BLaER1 (cell line): ENCODE results near the gene SGCA.
A peak's percentile ranks its signal among the peaks of the same experiment; 100 is the strongest.

Source experiments
- H3K27ac ChIP-seq: shearing (Covaris generic); formaldehyde crosslinking; 2 replicates; pipeline ENCODE4 v1.8.1; 2022
- H3K27me3 ChIP-seq: shearing (Covaris generic); formaldehyde crosslinking; 2 replicates; pipeline ENCODE4 v1.8.1; 2022
- H3K36me3 ChIP-seq: shearing (Covaris generic); formaldehyde crosslinking; 2 replicates; pipeline ENCODE4 v1.8.1; 2022
- H3K4me1 ChIP-seq: shearing (Covaris generic); formaldehyde crosslinking; 2 replicates; pipeline ENCODE4 v1.8.1; 2022
- H3K4me2 ChIP-seq: shearing (Covaris generic); formaldehyde crosslinking; 2 replicates; pipeline ENCODE4 v1.8.1; 2022
- H3K4me3 ChIP-seq: shearing (Covaris generic); formaldehyde crosslinking; 2 replicates; pipeline ENCODE4 v1.8.1; 2022
- H3K9ac ChIP-seq: shearing (Covaris generic); formaldehyde crosslinking; 2 replicates; pipeline ENCODE4 v1.8.1; 2022
- H3K9me3 ChIP-seq: shearing (Covaris generic); formaldehyde crosslinking; 2 replicates; pipeline ENCODE4 v1.8.1; 2022
- H4K20me1 ChIP-seq: shearing (Covaris generic); formaldehyde crosslinking; 2 replicates; pipeline ENCODE4 v1.8.1; 2022
- Cebpa-rat ChIP-seq: shearing (Covaris generic); IDR thresholded peaks from 2 replicates; pipeline ENCODE4 v1.8.1; 2022

The SGCA gene

GRCh38 chr17:50187751-50188530 lies 22.1 kb downstream of the SGCA start:
- H3K9me3 ChIP-seq, result no peaks in the 10 kb centered on the region
- H3K36me3 ChIP-seq, result no peaks in the 10 kb centered on the region; the same call in 1 of the 2 replicates
- TF ChIP-seq Cebpa-rat, result no peak
- H3K27me3 ChIP-seq, result no peaks in the 10 kb centered on the region
- H4K20me1 ChIP-seq, result no peaks in the 10 kb centered on the region
- no peak overlapping the region for H3K9ac ChIP-seq
- H3K4me3 ChIP-seq, result no peak overlapping the region
- no peak overlapping the region for H3K4me2 ChIP-seq
- no peak overlapping the region for H3K27ac ChIP-seq
- H3K4me1 ChIP-seq, result peaks cover 51% of the 10 kb centered on the region

- Histone ChIP-seq H4K20me1 (no peaks in the 10 kb centered on the region), H3K27me3 (no peaks in the 10 kb centered on the region), H3K27ac (no peak overlapping the region), H3K4me2 (no peak overlapping the region), H3K9me3 (no peaks in the 10 kb centered on the region), H3K9ac (no peak overlapping the region), H3K36me3 (no peaks in the 10 kb centered on the region; the same call in 1 of the 2 replicates), H3K4me1 (peaks cover 51% of the 10 kb centered on the region), H3K4me3 (no peak overlapping the region)
- no peak for TF ChIP-seq Cebpa-rat
Observed at GRCh38 chr17:50188531-50188920, 22.7 kb downstream of the SGCA start.

GRCh38 chr17:50188921-50189549 lies 23.2 kb downstream of the SGCA start:
- no peak for TF ChIP-seq Cebpa-rat
- Histone ChIP-seq H3K27me3 (no peaks in the 10 kb centered on the region), H3K9ac (no peak overlapping the region), H3K4me2 (no peak overlapping the region), H3K4me1 (peaks cover 50% of the 10 kb centered on the region), H4K20me1 (no peaks in the 10 kb centered on the region), H3K36me3 (no peaks in the 10 kb centered on the region; the same call in 1 of the 2 replicates), H3K9me3 (no peaks in the 10 kb centered on the region), H3K4me3 (no peak overlapping the region), H3K27ac (no peak overlapping the region)

DNA sequence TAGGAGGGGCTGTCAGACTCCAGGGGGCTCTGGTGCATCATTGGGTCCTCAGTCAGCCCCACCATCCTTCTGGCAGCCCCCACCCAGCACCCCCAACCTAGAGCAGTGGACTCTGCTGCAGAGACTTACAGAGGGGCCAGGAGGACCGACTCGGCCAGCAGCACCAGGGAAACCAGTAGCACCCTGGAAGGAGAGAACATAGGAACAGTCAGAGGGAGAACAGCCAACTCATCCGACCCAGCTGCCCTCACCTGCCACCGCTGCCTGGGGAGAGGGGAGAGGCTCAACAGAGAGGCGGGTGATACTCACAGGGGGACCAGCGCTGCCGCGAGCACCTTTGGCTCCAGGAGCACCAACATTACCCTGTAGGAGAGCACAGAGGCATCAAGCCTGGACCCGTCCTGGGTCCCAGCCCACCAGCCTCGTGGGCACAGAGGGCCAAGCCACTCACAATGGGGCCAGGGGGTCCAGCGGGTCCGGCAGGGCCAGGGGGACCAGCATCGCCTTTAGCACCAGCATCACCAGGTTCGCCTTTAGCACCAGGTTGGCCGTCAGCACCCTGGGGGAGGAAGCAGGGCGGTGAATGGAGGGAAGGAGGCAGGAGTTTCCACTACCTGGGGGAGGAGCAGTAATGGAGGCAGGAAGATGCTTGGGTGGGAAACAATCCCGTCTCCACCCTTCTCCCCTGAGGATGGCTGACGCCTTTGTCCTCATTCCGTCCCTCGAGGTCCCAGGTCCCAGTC lies 23.9 kb downstream of the SGCA start:
- H3K36me3 ChIP-seq, result no peaks in the 10 kb centered on the region; the same call in 1 of the 2 replicates
- H3K4me2 ChIP-seq, result no peak overlapping the region
- no peak for TF ChIP-seq Cebpa-rat
- no peaks in the 10 kb centered on the region for H4K20me1 ChIP-seq
- peaks cover 44% of the 10 kb centered on the region for H3K4me1 ChIP-seq
- no peaks in the 10 kb centered on the region for H3K9me3 ChIP-seq
- H3K9ac ChIP-seq, result no peak overlapping the region
- H3K4me3 ChIP-seq, result no peak overlapping the region
- no peak overlapping the region for H3K27ac ChIP-seq
- no peaks in the 10 kb centered on the region for H3K27me3 ChIP-seq

GRCh38 chr17:50190293-50190602 lies 24.4 kb downstream of the SGCA start:
- no peaks in the 10 kb centered on the region for H3K27me3 ChIP-seq
- no peaks in the 10 kb centered on the region for H3K9me3 ChIP-seq
- no peak overlapping the region for H3K4me3 ChIP-seq
- no peak overlapping the region for H3K27ac ChIP-seq
- no peak overlapping the region for H3K9ac ChIP-seq
- H3K4me2 ChIP-seq, result no peak overlapping the region
- no peaks in the 10 kb centered on the region for H4K20me1 ChIP-seq
- no peak for TF ChIP-seq Cebpa-rat
- no peaks in the 10 kb centered on the region; the same call in 1 of the 2 replicates for H3K36me3 ChIP-seq
- H3K4me1 ChIP-seq, result peaks cover 44% of the 10 kb centered on the region

DNA sequence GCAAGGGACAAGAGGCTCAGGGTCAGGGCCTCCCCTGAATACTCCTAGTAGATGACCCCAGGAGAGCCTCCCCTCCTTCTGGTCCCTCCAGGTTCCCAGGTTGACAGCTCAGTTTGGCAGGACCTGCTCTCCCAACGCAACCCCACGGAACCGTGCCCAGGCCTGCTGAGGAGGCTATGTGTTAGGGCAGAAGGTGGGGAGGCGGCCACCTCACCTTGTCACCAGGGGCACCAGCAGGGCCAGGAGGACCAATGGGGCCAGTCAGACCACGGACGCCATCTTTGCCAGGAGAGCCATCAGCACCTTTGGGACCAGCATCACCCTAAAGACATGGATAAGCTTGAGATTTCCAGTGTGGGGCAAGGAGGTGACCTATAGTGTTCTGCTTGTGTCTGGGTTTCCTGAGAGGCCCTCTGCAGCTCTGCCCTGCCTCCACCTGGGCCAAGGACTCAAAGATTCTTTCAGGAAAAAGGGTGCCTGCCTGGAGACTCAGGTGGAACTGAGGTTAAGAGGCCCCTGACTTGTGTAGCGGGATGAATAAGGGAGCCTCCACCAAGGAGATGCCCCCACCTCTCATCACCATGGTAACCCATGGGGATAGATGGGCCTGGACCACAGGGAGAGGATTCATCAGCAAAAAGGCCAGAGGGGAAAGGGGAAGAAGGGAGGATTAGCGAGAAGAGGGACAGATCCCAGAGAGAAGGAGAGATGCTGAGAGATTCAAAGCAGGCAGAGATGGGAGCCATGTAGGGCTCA lies 25.0 kb downstream of the SGCA start:
- Histone ChIP-seq H3K9me3 (no peaks in the 10 kb centered on the region), H3K4me2 (no peak overlapping the region), H3K27ac (no peak overlapping the region), H3K36me3 (no peaks in the 10 kb centered on the region; the same call in 1 of the 2 replicates), H4K20me1 (no peaks in the 10 kb centered on the region), H3K9ac (no peak overlapping the region), H3K27me3 (no peaks in the 10 kb centered on the region), H3K4me1 (peaks cover 44% of the 10 kb centered on the region), H3K4me3 (no peak overlapping the region)
- no peak for TF ChIP-seq Cebpa-rat

- H3K4me2 ChIP-seq, result peak overlapping the region; percentile 62; the same call in 1 of the 2 replicates
- no peak overlapping the region for H3K4me3 ChIP-seq
- no peaks in the 10 kb centered on the region; the same call in 1 of the 2 replicates for H3K36me3 ChIP-seq
- no peak overlapping the region for H3K9ac ChIP-seq
- H3K4me1 ChIP-seq, result peaks cover 39% of the 10 kb centered on the region
- H3K27me3 ChIP-seq, result no peaks in the 10 kb centered on the region
- no peak overlapping the region for H3K27ac ChIP-seq
- H4K20me1 ChIP-seq, result no peaks in the 10 kb centered on the region
- no peak for TF ChIP-seq Cebpa-rat
- H3K9me3 ChIP-seq, result no peaks in the 10 kb centered on the region
Observed at GRCh38 chr17:50191359-50192143, 25.7 kb downstream of the SGCA start.

DNA sequence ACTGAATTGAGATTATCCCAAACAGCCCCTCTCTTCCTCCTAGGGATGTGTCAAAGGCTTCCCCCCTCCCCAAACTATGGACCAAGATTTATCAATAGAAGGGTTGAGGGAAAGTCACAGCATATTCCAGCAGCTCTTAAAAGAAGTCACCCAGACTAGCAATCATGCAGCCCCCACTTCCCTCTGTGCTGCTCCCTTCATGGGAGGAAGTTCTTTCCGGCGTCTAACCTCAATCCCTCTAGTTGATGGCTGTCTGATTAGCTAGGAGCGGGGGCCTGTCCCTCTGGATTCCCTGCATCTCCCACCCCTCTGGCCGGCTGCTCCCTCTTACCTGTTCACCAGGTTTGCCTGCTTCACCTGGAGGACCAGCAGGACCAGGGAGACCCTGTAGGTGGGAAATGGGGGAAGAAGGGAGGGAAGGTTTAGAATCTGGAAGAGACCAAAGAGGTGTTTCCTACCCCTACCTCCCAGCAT lies 26.4 kb downstream of the SGCA start:
- no peak overlapping the region for H3K9ac ChIP-seq
- H3K4me2 ChIP-seq, result peak overlapping the region; percentile 62
- no peaks in the 10 kb centered on the region for H4K20me1 ChIP-seq
- no peaks in the 10 kb centered on the region; the same call in 1 of the 2 replicates for H3K36me3 ChIP-seq
- H3K9me3 ChIP-seq, result no peaks in the 10 kb centered on the region
- no peak overlapping the region for H3K27ac ChIP-seq
- no peak for TF ChIP-seq Cebpa-rat
- no peaks in the 10 kb centered on the region for H3K27me3 ChIP-seq
- no peak overlapping the region; the same call in 1 of the 2 replicates for H3K4me3 ChIP-seq
- peaks cover 39% of the 10 kb centered on the region for H3K4me1 ChIP-seq
